HG03025 (cell line): ENCODE data around the gene ASIC2.

ENCODE experiments used
- ATAC-seq: cut with Tn5 transposase; IDR thresholded peaks from one replicate; pipeline ENCODE4 v1.9.1; 2021; ENCODE audit warnings: mild to moderate bottlenecking, moderate library complexity; ENCODE audit not compliant: unreplicated experiment, low FRiP score

Gene ASIC2

GRCh38 chr17:33121272-33121671, 171.8 kb downstream of the ASIC2 start:
- ATAC-seq = no peak

GRCh38 chr17:33120103-33120502, 173.0 kb downstream of the ASIC2 start:
- no peak for ATAC-seq

GRCh38 chr17:33118391-33119075, 174.6 kb downstream of the ASIC2 start:
- no peak for ATAC-seq

- no peak for ATAC-seq
Observed at GRCh38 chr17:33116021-33116551, 177.0 kb downstream of the ASIC2 start.

- ATAC-seq = no peak
Observed at GRCh38 chr17:33115366-33115765, 177.7 kb downstream of the ASIC2 start.

GRCh38 chr17:33113991-33114370, 179.1 kb downstream of the ASIC2 start:
- ATAC-seq = no peak

GRCh38 chr17:33113276-33113990, 179.7 kb downstream of the ASIC2 start:
- no peak for ATAC-seq

GRCh38 chr17:33112763-33113162, 180.3 kb downstream of the ASIC2 start:
- no peak for ATAC-seq

GRCh38 chr17:33109336-33110072, 183.6 kb downstream of the ASIC2 start:
- no peak for ATAC-seq

GRCh38 chr17:33106525-33107165, 186.4 kb downstream of the ASIC2 start:
- ATAC-seq = no peak

- no peak for ATAC-seq
Observed at GRCh38 chr17:33105911-33106310, 187.2 kb downstream of the ASIC2 start.

GRCh38 chr17:33099906-33100305, 193.2 kb downstream of the ASIC2 start:
- ATAC-seq = no peak

GRCh38 chr17:33099252-33099651, 193.8 kb downstream of the ASIC2 start:
- ATAC-seq = no peak

GRCh38 chr17:33097411-33097810, 195.7 kb downstream of the ASIC2 start:
- ATAC-seq = no peak

GRCh38 chr17:33096161-33096560, 196.9 kb downstream of the ASIC2 start:
- ATAC-seq = no peak

GRCh38 chr17:33091271-33091670, 201.8 kb downstream of the ASIC2 start:
- ATAC-seq = no peak

- no peak for ATAC-seq
Observed at GRCh38 chr17:33090806-33091205, 202.3 kb downstream of the ASIC2 start.

GRCh38 chr17:33086878-33087277, 206.2 kb downstream of the ASIC2 start:
- no peak for ATAC-seq

- ATAC-seq = no peak
Observed at GRCh38 chr17:33086041-33086440, 207.1 kb downstream of the ASIC2 start.

- ATAC-seq = no peak
Observed at GRCh38 chr17:33085256-33085655, 207.8 kb downstream of the ASIC2 start.

GRCh38 chr17:33084755-33085154, 208.3 kb downstream of the ASIC2 start:
- ATAC-seq = no peak
